Measurements from ENCODE around the gene ZNF205. TPM values are rescaled to one million over a fixed set of nuclear protein-coding genes. Genes with fewer than 3 reads are reported as not detected.

The ZNF205 gene
- total RNA-seq, 2 experiments from 2014 or later, result not detected

DNA sequence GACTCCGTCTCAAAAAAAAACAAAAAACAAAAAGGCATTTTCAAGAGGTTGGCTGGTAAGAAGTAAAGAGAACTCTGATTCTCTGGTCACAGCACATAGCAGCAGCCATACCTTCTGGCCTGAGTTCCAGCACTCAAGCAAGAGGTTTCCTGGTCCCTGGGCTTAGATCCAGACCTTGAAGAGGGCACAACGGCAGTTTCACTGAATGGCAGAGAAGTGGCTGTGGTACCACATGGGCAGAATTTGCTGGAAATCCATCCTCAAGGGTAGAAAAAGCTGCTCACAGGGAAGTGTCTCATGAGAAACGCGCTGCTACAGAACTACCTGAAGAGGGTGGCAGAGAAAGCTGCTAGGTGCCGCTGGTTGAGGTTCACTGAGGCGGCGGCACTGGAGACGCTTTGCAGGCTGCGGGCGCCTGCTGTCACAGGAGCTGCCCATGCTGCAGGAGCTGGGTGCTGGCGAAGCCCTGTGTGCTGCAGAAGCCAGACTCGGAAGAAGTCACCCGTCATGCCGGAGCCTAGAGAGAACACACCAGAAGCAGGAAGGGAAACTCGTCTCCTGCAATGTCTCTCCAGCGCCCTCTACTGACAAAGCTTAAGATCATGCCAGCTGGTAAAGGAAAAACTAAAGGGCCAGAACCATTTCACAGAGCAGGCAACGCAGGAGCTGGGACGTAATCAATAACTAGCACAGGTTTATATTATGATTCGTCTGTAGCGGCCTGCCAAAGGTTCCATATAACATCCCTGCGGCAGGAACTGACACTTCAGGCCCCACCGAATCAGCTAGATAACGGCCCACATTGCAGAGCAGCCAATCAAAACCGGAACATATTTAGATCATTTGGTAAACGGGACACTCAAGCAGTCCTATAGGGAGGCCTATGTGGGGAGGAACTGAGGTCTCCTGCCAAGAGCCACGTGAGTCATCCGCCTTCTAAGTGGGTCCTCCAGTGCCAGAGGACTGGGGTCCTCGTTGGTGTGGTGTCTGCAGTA is 17.0 kb downstream of the ZNF205 start:
- peak; percentile 79 for ATAC-seq (ENCODE audit: poor library complexity)
- Histone ChIP-seq H3K36me3 (ENCODE audit: insufficient read depth, low read length) (peaks cover 7% of the 10 kb centered on the region), H3K27me3 (ENCODE audit: control insufficient read depth in 1 of 2, insufficient read depth in 2 of 2, low read length in 2 of 2) (no peaks in the 10 kb centered on the region), H3K27ac (ENCODE audit: low read depth in 1 of 2, low read length in 2 of 2) (peak overlapping the region; percentile 35 to 38), H3K4me1 (ENCODE audit: insufficient read depth, low read length) (peaks cover 53% of the 10 kb centered on the region), H3K4me3 (ENCODE audit: low read length) (peak overlapping the region; percentile 75), H3K9me3 (ENCODE audit: control insufficient read depth in 1 of 2, insufficient read depth in 1 of 2, low read length in 2 of 2) (no peaks in the 10 kb centered on the region)
- H3K27ac Mint-ChIP-seq, result peak overlapping the region; percentile 84
- POLR2A ChIA-PET, result interaction anchor here (0.6 to 4.9 kb wide), 30 partner anchors 12 to 153 kb away, joined by 3 to 70 read pairs (median 4); partner anchors contain the start of genes IL32, ZNF263 and ZSCAN10
- TF ChIP-seq, protein P1, sequence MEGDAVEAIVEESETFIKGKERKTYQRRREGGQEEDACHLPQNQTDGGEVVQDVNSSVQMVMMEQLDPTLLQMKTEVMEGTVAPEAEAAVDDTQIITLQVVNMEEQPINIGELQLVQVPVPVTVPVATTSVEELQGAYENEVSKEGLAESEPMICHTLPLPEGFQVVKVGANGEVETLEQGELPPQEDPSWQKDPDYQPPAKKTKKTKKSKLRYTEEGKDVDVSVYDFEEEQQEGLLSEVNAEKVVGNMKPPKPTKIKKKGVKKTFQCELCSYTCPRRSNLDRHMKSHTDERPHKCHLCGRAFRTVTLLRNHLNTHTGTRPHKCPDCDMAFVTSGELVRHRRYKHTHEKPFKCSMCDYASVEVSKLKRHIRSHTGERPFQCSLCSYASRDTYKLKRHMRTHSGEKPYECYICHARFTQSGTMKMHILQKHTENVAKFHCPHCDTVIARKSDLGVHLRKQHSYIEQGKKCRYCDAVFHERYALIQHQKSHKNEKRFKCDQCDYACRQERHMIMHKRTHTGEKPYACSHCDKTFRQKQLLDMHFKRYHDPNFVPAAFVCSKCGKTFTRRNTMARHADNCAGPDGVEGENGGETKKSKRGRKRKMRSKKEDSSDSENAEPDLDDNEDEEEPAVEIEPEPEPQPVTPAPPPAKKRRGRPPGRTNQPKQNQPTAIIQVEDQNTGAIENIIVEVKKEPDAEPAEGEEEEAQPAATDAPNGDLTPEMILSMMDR (IDR thresholded peaks at IDR 0.05), result peak; percentile 93
- peak; percentile 62 to 95 (median 74) for DNase-seq
- intact Hi-C loops (cut with DNase I, micrococcal nuclease), result loop anchor here (1.0 to 10.0 kb wide), 5 partner anchors 33 to 1485 kb away; partner anchors contain the start of gene UBALD1 (in 1 of the 2)
- peak overlapping the region; percentile 91 for H3K4me3 Mint-ChIP-seq
- CTCF ChIA-PET, result interaction anchor here (0.6 to 3.3 kb wide), 49 partner anchors 10 to 833 kb away, joined by 3 to 62 read pairs (median 4); partner anchors contain the start of genes FLYWCH1, IL32, TNFRSF12A and ZNF174
- no peaks in the 10 kb centered on the region for H3K9me3 Mint-ChIP-seq
- no peaks in the 10 kb centered on the region for H3K27me3 Mint-ChIP-seq
- peaks cover 23% of the 10 kb centered on the region for H3K36me3 Mint-ChIP-seq (ENCODE audit: low read depth)
- peaks cover 63% of the 10 kb centered on the region for H3K4me1 Mint-ChIP-seq (ENCODE audit: low read depth)

GRCh38 chr16:3131755-3132377 is 19.5 kb downstream of the ZNF205 start:
- intact Hi-C loops (cut with DNase I, micrococcal nuclease), result loop anchor here in 1 of 2 experiments (1.0 to 10.0 kb wide), 3 partner anchors 33 to 1483 kb away; partner anchors contain the start of gene UBALD1
- Histone ChIP-seq H3K27me3 (ENCODE audit: control insufficient read depth in 1 of 2, insufficient read depth in 2 of 2, low read length in 2 of 2) (no peaks in the 10 kb centered on the region), H3K27ac (ENCODE audit: low read depth in 1 of 2, low read length in 2 of 2) (no peak overlapping the region), H3K4me1 (ENCODE audit: insufficient read depth, low read length) (peaks cover 52% of the 10 kb centered on the region), H3K4me3 (ENCODE audit: low read length) (no peak overlapping the region), H3K36me3 (ENCODE audit: insufficient read depth, low read length) (peaks cover 7% of the 10 kb centered on the region), H3K9me3 (ENCODE audit: control insufficient read depth in 1 of 2, insufficient read depth in 1 of 2, low read length in 2 of 2) (no peaks in the 10 kb centered on the region)
- Mint-ChIP-seq H3K36me3 (ENCODE audit: low read depth) (peaks cover 30% of the 10 kb centered on the region), H3K27me3 (no peaks in the 10 kb centered on the region), H3K4me3 (peak overlapping the region; percentile 56), H3K4me1 (ENCODE audit: low read depth) (peaks cover 65% of the 10 kb centered on the region), H3K9me3 (no peaks in the 10 kb centered on the region), H3K27ac (peak overlapping the region; percentile 78)
- POLR2A ChIA-PET, result interaction anchor here (0.9 to 4.1 kb wide), 3 partner anchors 26 to 68 kb away, joined by 3 to 24 read pairs (median 3); no protein-coding TSS in a partner anchor
- ATAC-seq (ENCODE audit: poor library complexity), result no peak
- DNase-seq, result peak in 12 of 14 experiments; percentile 20 to 64 (median 34)
- CTCF ChIA-PET, result interaction anchor here (0.6 to 4.7 kb wide), 5 partner anchors 15 to 103 kb away, joined by 3 to 23 read pairs (median 4); no protein-coding TSS in a partner anchor
- TF ChIP-seq, protein P1 (IDR thresholded peaks at IDR 0.05), result peak; percentile 87

DNA sequence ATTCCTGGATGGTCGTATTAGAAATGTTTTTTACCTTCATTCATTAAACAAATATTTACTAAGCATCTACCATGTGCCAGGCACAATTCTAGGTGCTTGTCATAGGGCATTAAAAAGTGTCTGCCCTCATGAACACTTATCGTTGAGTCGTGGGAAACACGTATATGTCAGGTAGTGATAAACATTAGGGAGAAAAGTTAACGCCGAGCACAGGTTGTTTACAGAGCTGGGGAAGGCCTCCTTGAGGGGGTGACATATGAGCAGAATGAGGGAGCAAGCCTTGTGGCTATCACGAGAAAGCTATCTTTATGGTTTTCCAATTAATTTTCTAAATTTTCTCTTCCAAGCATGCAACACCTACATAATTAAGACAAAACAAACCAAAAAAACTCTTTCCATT is 21.5 kb downstream of the ZNF205 start:
- Histone ChIP-seq H3K36me3 (ENCODE audit: insufficient read depth, low read length) (peaks cover 15% of the 10 kb centered on the region), H3K27me3 (ENCODE audit: control insufficient read depth in 1 of 2, insufficient read depth in 2 of 2, low read length in 2 of 2) (no peaks in the 10 kb centered on the region), H3K4me1 (ENCODE audit: insufficient read depth, low read length) (peaks cover 39% of the 10 kb centered on the region), H3K4me3 (ENCODE audit: low read length) (peak overlapping the region; percentile 84), H3K27ac (ENCODE audit: low read depth in 1 of 2, low read length in 2 of 2) (peak overlapping the region; percentile 91 to 92), H3K9me3 (ENCODE audit: control insufficient read depth in 1 of 2, insufficient read depth in 1 of 2, low read length in 2 of 2) (no peaks in the 10 kb centered on the region)
- Mint-ChIP-seq H3K36me3 (ENCODE audit: low read depth) (peaks cover 43% of the 10 kb centered on the region), H3K27ac (peak overlapping the region; percentile 94), H3K27me3 (no peaks in the 10 kb centered on the region), H3K4me3 (peak overlapping the region; percentile 99), H3K4me1 (ENCODE audit: low read depth) (peaks cover 48% of the 10 kb centered on the region), H3K9me3 (no peaks in the 10 kb centered on the region)
- ATAC-seq (ENCODE audit: poor library complexity), result no peak
- POLR2A ChIA-PET, result interaction anchor here (0.9 to 4.1 kb wide), 21 partner anchors 9 to 311 kb away, joined by 3 to 77 read pairs (median 8); partner anchors contain the start of genes IL32, MMP25, THOC6 and TNFRSF12A
- TF ChIP-seq, protein P1 (IDR thresholded peaks at IDR 0.05), result no peak
- no peak for DNase-seq
- intact Hi-C loops (cut with DNase I, micrococcal nuclease), result loop anchor here (1.0 to 10.0 kb wide), 7 partner anchors 10 to 1481 kb away; partner anchors contain the start of gene UBALD1 (in 1 of the 2)
- CTCF ChIA-PET, result interaction anchor here (1.1 to 4.7 kb wide), 6 partner anchors 16 to 103 kb away, joined by 3 to 23 read pairs (median 4); no protein-coding TSS in a partner anchor

Data from CD4-positive, alpha-beta T cell (primary cell).